ENCODE data around the gene RYR2. TPM values are rescaled to one million over a fixed set of nuclear protein-coding genes. Genes with fewer than 3 reads are reported as not detected.

RYR2 gene
- total RNA-seq, 1 experiment from 2014 or later, result 0.03 TPM

DNA sequence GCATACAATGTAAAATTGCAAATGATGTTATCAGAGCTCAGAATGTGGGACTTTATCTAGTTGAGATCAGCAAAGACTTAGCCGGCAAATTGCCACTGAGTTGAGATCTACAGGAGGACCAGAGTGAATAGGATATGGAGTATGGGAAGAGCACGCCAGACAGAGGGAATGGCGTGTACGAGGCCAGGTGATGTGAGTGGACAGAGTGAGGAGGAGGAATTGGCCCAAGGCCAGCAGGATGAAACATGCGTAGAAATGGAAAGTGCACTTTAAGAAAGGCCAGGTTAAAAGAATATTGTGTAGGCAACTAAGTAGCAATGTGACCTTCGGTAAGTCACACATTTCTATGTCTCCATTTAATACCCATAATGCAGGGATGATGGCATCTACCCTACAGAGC is 637.7 kb downstream of the RYR2 start:
- TF ChIP-seq, protein P1, sequence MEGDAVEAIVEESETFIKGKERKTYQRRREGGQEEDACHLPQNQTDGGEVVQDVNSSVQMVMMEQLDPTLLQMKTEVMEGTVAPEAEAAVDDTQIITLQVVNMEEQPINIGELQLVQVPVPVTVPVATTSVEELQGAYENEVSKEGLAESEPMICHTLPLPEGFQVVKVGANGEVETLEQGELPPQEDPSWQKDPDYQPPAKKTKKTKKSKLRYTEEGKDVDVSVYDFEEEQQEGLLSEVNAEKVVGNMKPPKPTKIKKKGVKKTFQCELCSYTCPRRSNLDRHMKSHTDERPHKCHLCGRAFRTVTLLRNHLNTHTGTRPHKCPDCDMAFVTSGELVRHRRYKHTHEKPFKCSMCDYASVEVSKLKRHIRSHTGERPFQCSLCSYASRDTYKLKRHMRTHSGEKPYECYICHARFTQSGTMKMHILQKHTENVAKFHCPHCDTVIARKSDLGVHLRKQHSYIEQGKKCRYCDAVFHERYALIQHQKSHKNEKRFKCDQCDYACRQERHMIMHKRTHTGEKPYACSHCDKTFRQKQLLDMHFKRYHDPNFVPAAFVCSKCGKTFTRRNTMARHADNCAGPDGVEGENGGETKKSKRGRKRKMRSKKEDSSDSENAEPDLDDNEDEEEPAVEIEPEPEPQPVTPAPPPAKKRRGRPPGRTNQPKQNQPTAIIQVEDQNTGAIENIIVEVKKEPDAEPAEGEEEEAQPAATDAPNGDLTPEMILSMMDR (IDR thresholded peaks at IDR 0.05), result no peak
- TF ChIP-seq POLR2AphosphoS5 (IDR thresholded peaks at IDR 0.05; ENCODE audit: low read depth, low read length), result no peak
- H3K27ac ChIP-seq (ENCODE audit: low read length), result no peak overlapping the region
- no peak overlapping the region for H3K4me3 ChIP-seq (ENCODE audit: low read depth in 2 of 2, low read length in 2 of 2)
- CTCF ChIA-PET, result no interaction called here
- no peak for DNase-seq (ENCODE audit: low read depth, low spot score)
- POLR2A ChIA-PET, result no interaction called here
- H3K36me3 ChIP-seq (ENCODE audit: control insufficient read depth, insufficient read depth, low read length), result no peaks in the 10 kb centered on the region
- ATAC-seq, result no peak
- no TSS peak for BruUV-seq (replicated peaks)
- no peaks in the 10 kb centered on the region for H3K27me3 ChIP-seq (ENCODE audit: control insufficient read depth, insufficient read depth, low read length)
- intact Hi-C loops (cut with micrococcal nuclease; ENCODE audit: unreplicated experiment) (loop anchor here (5.0 kb wide), 1 partner anchor 128 kb away; no protein-coding TSS in a partner anchor), in situ Hi-C loops (cut with HindIII; ENCODE audit: low pct_unique_long_range_greater_than_20kb, low sequenced_read_pairs) (no loop called here)
- no peaks in the 10 kb centered on the region for H3K9me3 ChIP-seq (ENCODE audit: control insufficient read depth, insufficient read depth, low read depth, low read length)
- no peaks in the 10 kb centered on the region for H3K4me1 ChIP-seq (ENCODE audit: control insufficient read depth, insufficient read depth, low read length)

DNA sequence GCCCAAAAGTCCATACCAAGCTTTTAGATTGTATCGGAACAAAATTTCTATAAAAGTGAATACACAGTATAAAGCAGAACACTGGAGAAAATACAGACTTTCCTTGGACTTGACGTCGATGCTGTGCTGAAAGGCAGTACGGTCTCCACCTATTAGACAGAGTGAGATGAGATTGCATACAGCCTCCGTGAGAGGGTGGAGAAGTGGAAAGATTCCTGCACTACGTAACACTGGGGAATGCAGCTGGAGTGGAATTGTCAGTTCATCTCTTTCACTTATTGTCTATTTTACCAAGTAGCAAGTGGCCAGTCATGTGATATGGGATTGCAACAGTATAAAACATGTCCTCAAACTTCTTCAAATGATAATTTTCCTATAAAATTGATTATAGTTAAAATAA is 639.2 kb downstream of the RYR2 start:
- TF ChIP-seq SIN3A (IDR thresholded peaks at IDR 0.05; ENCODE audit: borderline replicate concordance, insufficient read depth, low read depth, low read length), result no peak
- TF ChIP-seq, protein P2, sequence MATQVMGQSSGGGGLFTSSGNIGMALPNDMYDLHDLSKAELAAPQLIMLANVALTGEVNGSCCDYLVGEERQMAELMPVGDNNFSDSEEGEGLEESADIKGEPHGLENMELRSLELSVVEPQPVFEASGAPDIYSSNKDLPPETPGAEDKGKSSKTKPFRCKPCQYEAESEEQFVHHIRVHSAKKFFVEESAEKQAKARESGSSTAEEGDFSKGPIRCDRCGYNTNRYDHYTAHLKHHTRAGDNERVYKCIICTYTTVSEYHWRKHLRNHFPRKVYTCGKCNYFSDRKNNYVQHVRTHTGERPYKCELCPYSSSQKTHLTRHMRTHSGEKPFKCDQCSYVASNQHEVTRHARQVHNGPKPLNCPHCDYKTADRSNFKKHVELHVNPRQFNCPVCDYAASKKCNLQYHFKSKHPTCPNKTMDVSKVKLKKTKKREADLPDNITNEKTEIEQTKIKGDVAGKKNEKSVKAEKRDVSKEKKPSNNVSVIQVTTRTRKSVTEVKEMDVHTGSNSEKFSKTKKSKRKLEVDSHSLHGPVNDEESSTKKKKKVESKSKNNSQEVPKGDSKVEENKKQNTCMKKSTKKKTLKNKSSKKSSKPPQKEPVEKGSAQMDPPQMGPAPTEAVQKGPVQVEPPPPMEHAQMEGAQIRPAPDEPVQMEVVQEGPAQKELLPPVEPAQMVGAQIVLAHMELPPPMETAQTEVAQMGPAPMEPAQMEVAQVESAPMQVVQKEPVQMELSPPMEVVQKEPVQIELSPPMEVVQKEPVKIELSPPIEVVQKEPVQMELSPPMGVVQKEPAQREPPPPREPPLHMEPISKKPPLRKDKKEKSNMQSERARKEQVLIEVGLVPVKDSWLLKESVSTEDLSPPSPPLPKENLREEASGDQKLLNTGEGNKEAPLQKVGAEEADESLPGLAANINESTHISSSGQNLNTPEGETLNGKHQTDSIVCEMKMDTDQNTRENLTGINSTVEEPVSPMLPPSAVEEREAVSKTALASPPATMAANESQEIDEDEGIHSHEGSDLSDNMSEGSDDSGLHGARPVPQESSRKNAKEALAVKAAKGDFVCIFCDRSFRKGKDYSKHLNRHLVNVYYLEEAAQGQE (IDR thresholded peaks at IDR 0.05; ENCODE audit: insufficient read depth in 1 of 2, low read depth in 2 of 2, low read length in 1 of 2), result no peak
- TF ChIP-seq, protein P1 (IDR thresholded peaks at IDR 0.05), result no peak
- no peak for TF ChIP-seq POLR2AphosphoS5 (IDR thresholded peaks at IDR 0.05; ENCODE audit: low read depth, low read length)
- TF ChIP-seq TCF7L2 (IDR thresholded peaks at IDR 0.05; ENCODE audit: low read depth, low read length), result no peak
- intact Hi-C loops (cut with micrococcal nuclease; ENCODE audit: unreplicated experiment), result no loop called here

More for the DNA sequence above, 639.2 kb downstream of the RYR2 start:
- Histone ChIP-seq H3K9me3 (ENCODE audit: control insufficient read depth, insufficient read depth, low read depth, low read length) (no peaks in the 10 kb centered on the region), H3K27me3 (ENCODE audit: control insufficient read depth, insufficient read depth, low read length) (no peaks in the 10 kb centered on the region), H3K4me1 (ENCODE audit: control insufficient read depth, insufficient read depth, low read length) (no peaks in the 10 kb centered on the region), H3K36me3 (ENCODE audit: control insufficient read depth, insufficient read depth, low read length) (no peaks in the 10 kb centered on the region), H3K4me3 (ENCODE audit: low read depth in 2 of 2, low read length in 2 of 2) (no peak overlapping the region), H3K27ac (ENCODE audit: low read length) (no peak overlapping the region)
- DNase-seq (ENCODE audit: low read depth, low spot score), result no peak
- ChIA-PET POLR2A (no interaction called here), CTCF (no interaction called here)
- ATAC-seq, result no peak
- no TSS peak for BruUV-seq (replicated peaks)
- in situ Hi-C loops (cut with HindIII; ENCODE audit: low pct_unique_long_range_greater_than_20kb, low sequenced_read_pairs), result no loop called here

Data from Panc1 (cell line).